Vagina (tissue), 2 donors: ENCODE results near the gene IGF2BP3.

Experiments
- CTCF ChIP-seq, 3 experiments: fragments of 450-650 bp in 2 of 3; fragments of 200-600 bp in 1 of 3; sonication (generic) in 1 of 3; IDR thresholded peaks; one replicate each; pipeline ENCODE4 v1.5.1; 2017 to 2019; ENCODE audit warnings: antibody characterized with exemption in 3 of 3, mild to moderate bottlenecking in 2 of 3, moderate library complexity in 2 of 3
- POLR2A ChIP-seq, 2 donors: fragments of 450-650 bp; IDR thresholded peaks; one replicate each; pipeline ENCODE4 v1.6.1; 2017; ENCODE audit warnings: antibody characterized with exemption in 2 of 2, mild to moderate bottlenecking in 2 of 2, moderate library complexity in 2 of 2

DNA sequence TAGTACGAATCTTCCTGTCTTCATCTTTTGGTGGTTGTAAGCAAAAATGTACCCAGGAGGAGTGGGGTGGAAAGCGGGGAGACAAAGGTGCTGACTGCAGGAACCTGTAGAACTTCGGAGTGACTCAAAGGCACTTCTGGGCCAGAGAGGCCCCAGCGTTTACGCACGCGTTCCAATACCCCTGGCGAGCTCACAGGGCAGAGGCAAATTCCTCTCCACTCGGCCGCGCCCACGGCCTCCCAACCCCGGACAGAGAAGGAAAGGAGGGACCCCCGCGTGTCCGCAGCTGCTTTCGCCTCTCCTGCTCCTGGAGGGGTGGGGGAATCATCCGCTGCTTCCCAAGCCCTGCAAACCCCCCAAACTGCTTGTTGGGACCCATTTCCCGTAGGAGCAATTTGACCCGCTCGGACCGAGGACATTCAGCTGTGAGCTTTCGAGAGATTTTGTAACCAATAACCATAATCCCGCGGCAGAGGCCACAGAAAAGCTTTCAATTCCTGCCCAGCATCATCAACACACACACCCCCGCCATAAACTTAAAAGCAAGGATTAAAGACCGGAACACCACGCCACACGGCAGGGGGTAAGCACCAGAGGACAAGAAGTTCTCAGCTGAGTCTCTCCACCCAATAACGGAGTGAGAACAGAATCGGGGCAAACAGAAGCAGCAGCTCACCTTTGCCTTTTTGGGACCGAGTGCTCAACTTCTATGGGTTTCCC lies 2.3 kb downstream of the IGF2BP3 start:
- TF ChIP-seq POLR2A (IDR thresholded peaks at IDR 0.05), result no peak
- no peak for TF ChIP-seq CTCF (IDR thresholded peaks at IDR 0.05)
